Activated CD8-positive, alpha-beta memory T cell treated with anti-CD3 and anti-CD28 coated beads, Interleukin-2, amount 50 U/mL, for 1 hour (primary cell): ENCODE results near the gene PSME1.

Source experiments
- DNase-seq: peaks from one replicate; pipeline ENCODE4 v3.0.0-alpha.2; 2020; ENCODE audit errors: extremely low read depth

Gene PSME1

GRCh38 chr14:24135834-24136683 lies at the start of gene PSME1:
Gene PSME1 (plus strand): TSS chr14:24136194. CDS start chr14:24136263, 69 bp downstream.
- peak; percentile 68 for DNase-seq

- no peak for DNase-seq
Measured at GRCh38 chr14:24087004-24087403, 49.0 kb upstream of the PSME1 start.

- DNase-seq: no peak
Measured at GRCh38 chr14:24088095-24088494, 47.9 kb upstream of the PSME1 start.

- no peak for DNase-seq
Measured at GRCh38 chr14:24089890-24090289, 46.1 kb upstream of the PSME1 start.

- no peak for DNase-seq
Measured at GRCh38 chr14:24092110-24092504, 43.9 kb upstream of the PSME1 start.

GRCh38 chr14:24092505-24093206 lies 43.3 kb upstream of the PSME1 start:
- no peak for DNase-seq

GRCh38 chr14:24093207-24093900 lies 42.6 kb upstream of the PSME1 start:
- DNase-seq: no peak

GRCh38 chr14:24093901-24094840 lies 41.8 kb upstream of the PSME1 start, which contains the start of gene PCK2:
Gene PCK2 (plus strand): TSS chr14:24094311. CDS start chr14:24094406, 95 bp downstream.
- DNase-seq: no peak

GRCh38 chr14:24094841-24095270 lies 41.1 kb upstream of the PSME1 start:
- DNase-seq: no peak

GRCh38 chr14:24095271-24096068 lies 40.5 kb upstream of the PSME1 start:
- no peak for DNase-seq

GRCh38 chr14:24096545-24097181 lies 39.3 kb upstream of the PSME1 start:
- no peak for DNase-seq

- DNase-seq: no peak
Measured at GRCh38 chr14:24098229-24098926, 37.6 kb upstream of the PSME1 start.

- no peak for DNase-seq
Measured at GRCh38 chr14:24098927-24099813, 36.8 kb upstream of the PSME1 start.

GRCh38 chr14:24100197-24100981 lies 35.6 kb upstream of the PSME1 start:
- DNase-seq: no peak

- DNase-seq: no peak
Measured at GRCh38 chr14:24100982-24101494, 35.0 kb upstream of the PSME1 start.

GRCh38 chr14:24102357-24103048 lies 33.5 kb upstream of the PSME1 start:
- DNase-seq: no peak

- DNase-seq: no peak
Measured at GRCh38 chr14:24103451-24103850, 32.5 kb upstream of the PSME1 start.
